ENCODE results near the gene SCAMP2.

The SCAMP2 gene

GRCh38 chr15:74815121-74815934, 57.8 kb downstream of the SCAMP2 start:
- FAIRE-seq = no peak

- FAIRE-seq = no peak
These were observed 60.6 kb downstream of the SCAMP2 start, which contains the start of gene LMAN1L for GRCh38 chr15:74812533-74812932. LMAN1L (plus strand) TSS chr15:74812835; CDS start chr15:74812855, 20 bp downstream.

- FAIRE-seq = no peak
These were observed 63.2 kb downstream of the SCAMP2 start for GRCh38 chr15:74809956-74810355.

GRCh38 chr15:74809242-74809641, 63.9 kb downstream of the SCAMP2 start:
- no peak for FAIRE-seq

GRCh38 chr15:74808840-74809229, 64.3 kb downstream of the SCAMP2 start:
- FAIRE-seq = no peak

- FAIRE-seq = no peak
These were observed 64.9 kb downstream of the SCAMP2 start for GRCh38 chr15:74808078-74808839.

- no peak for FAIRE-seq
These were observed 65.9 kb downstream of the SCAMP2 start for GRCh38 chr15:74807282-74807681.

- FAIRE-seq = no peak
These were observed 68.2 kb downstream of the SCAMP2 start for GRCh38 chr15:74804935-74805334.

- FAIRE-seq = no peak
These were observed 70.2 kb downstream of the SCAMP2 start for GRCh38 chr15:74802862-74803447.

- FAIRE-seq = no peak
These were observed 70.9 kb downstream of the SCAMP2 start for GRCh38 chr15:74802290-74802689.

GRCh38 chr15:74801311-74801997, 71.7 kb downstream of the SCAMP2 start:
- no peak for FAIRE-seq

- no peak for FAIRE-seq
These were observed 72.5 kb downstream of the SCAMP2 start for GRCh38 chr15:74800559-74801094.

DNA sequence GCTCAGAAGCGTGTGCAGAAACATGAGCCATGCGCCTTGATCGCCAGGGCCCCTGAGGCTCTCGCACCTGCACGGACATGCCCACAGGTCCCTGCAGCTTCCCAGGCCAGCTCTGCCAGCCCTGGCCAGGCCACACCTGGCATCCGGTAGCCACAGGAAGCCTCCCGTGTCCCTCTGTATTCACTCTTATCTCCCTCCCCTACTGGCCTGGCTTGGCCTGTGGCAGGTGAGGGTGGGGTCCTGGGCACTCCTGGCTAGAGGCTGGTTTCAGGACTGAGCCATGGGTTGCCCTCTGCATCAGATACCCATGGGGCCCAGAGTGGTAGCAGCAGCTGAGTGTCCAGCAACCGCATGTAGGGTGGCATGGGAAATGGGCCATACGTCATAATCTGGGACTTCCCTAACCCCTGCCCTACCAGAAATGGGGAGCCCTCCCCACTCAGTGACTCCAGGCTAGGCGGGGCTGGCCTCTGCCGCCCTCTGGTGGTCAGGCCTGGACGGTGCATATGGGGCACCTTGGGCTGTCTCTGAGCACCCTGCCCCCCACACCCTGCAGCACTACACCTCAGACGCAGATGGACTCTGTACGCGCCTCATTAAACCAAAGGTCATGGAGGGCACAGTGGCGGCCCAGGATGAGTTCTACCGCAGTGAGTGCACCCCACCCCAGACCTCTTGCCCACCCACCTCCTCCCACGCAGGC, 73.2 kb downstream of the SCAMP2 start:
- FAIRE-seq = no peak

GRCh38 chr15:74799255-74799855, 73.8 kb downstream of the SCAMP2 start:
- FAIRE-seq = no peak

- no peak for FAIRE-seq
These were observed 74.5 kb downstream of the SCAMP2 start for GRCh38 chr15:74798388-74799254.

GRCh38 chr15:74795966-74796625, 77.1 kb downstream of the SCAMP2 start:
- FAIRE-seq = no peak

GRCh38 chr15:74794970-74795349, 78.2 kb downstream of the SCAMP2 start:
- no peak for FAIRE-seq

- no peak for FAIRE-seq
These were observed 78.8 kb downstream of the SCAMP2 start for GRCh38 chr15:74794248-74794969.
